WTC11 (cell line): ENCODE data around the gene RHBG. TPM values are rescaled to one million over a fixed set of nuclear protein-coding genes. Genes with fewer than 3 reads are reported as not detected.

Experiments
- ATAC-seq: fragments of 200-7000 bp; cut with Tn5 transposase; 2 replicates; pipeline ENCODE4 v1.10.0; 2021; ENCODE audit warnings: mild to moderate bottlenecking, moderate library complexity
- Bru-seq: library from RNA; stranded (reverse); fragments of 400-500 nt; gene quantifications from one replicate; lab custom pipeline; 2021; lab: Mats Ljungman, UMichigan
- CTCF ChIA-PET: fragments of 300-600 bp; sonication (Branson Sonifier 250); formaldehyde crosslinking; loops from one replicate; lab custom pipeline; 2021; ENCODE audit warnings: antibody characterized with exemption; lab: Charles Lee
- POLR2A ChIA-PET: fragments of 350-600 bp; sonication (Branson Sonifier 250); formaldehyde crosslinking; loops from one replicate; lab custom pipeline; 2021; ENCODE audit warnings: antibody characterized with exemption; lab: Charles Lee
- DNase-seq: peaks from one replicate; pipeline ENCODE4 v3.0.0; 2021; ENCODE audit warnings: low spot score
- H3K27ac Mint-ChIP-seq: 2 replicates; pipeline ENCODE4 v1.8.0; 2021; ENCODE audit warnings: mixed read lengths
- H3K27me3 Mint-ChIP-seq: 2 replicates; pipeline ENCODE4 v1.8.0; 2021; ENCODE audit warnings: low read depth, mild to moderate bottlenecking, moderate library complexity, mixed read lengths
- H3K36me3 Mint-ChIP-seq: 2 replicates; pipeline ENCODE4 v1.8.0; 2021; ENCODE audit warnings: mixed read lengths
- H3K4me1 Mint-ChIP-seq: 2 replicates; pipeline ENCODE4 v1.8.0; 2022; ENCODE audit warnings: mixed read lengths
- H3K4me3 Mint-ChIP-seq: 2 replicates; pipeline ENCODE4 v1.8.0; 2021; ENCODE audit warnings: mild to moderate bottlenecking, moderate library complexity, mixed read lengths
- H3K9me3 Mint-ChIP-seq: 2 replicates; pipeline ENCODE4 v1.8.0; 2021; ENCODE audit warnings: mixed read lengths
- FOXP1 ChIP-seq: sonication (generic); formaldehyde crosslinking; IDR thresholded peaks from 2 replicates; pipeline ENCODE4 v1.8.0; 2022; ENCODE audit warnings: missing genetic modification reagents, mild to moderate bottlenecking, moderate library complexity, borderline replicate concordance
- JUN ChIP-seq: sonication (generic); formaldehyde crosslinking; IDR thresholded peaks from 2 replicates; pipeline ENCODE4 v1.8.0; 2023; ENCODE audit warnings: mild to moderate bottlenecking, missing genetic modification reagents
- NR2C2 ChIP-seq: sonication (generic); formaldehyde crosslinking; IDR thresholded peaks from 2 replicates; pipeline ENCODE4 v1.8.0; 2022; ENCODE audit warnings: mild to moderate bottlenecking, missing genetic modification reagents
- RORB ChIP-seq: fragments of 250-450 bp; sonication (Bioruptor Pico); IDR thresholded peaks from 2 replicates; pipeline ENCODE4 v1.9.0; 2021; ENCODE audit warnings: mild to moderate bottlenecking
- SMAD3 ChIP-seq: sonication (generic); formaldehyde crosslinking; IDR thresholded peaks from 2 replicates; pipeline ENCODE4 v1.8.0; 2022; ENCODE audit warnings: missing genetic modification reagents, mild to moderate bottlenecking, borderline replicate concordance
- SP1 ChIP-seq: sonication (generic); formaldehyde crosslinking; conservative IDR thresholded peaks from 2 replicates; pipeline ENCODE4 v1.8.1; 2022; ENCODE audit warnings: missing genetic modification reagents
- TEAD1 ChIP-seq: sonication (generic); formaldehyde crosslinking; IDR thresholded peaks from 2 replicates; pipeline ENCODE4 v1.8.0; 2022; ENCODE audit warnings: mild to moderate bottlenecking, missing genetic modification reagents
- ZBTB21 ChIP-seq: sonication (generic); formaldehyde crosslinking; IDR thresholded peaks from 2 replicates; pipeline ENCODE4 v1.8.1; 2023; ENCODE audit warnings: mild to moderate bottlenecking, missing genetic modification reagents, borderline replicate concordance
- ZNF423 ChIP-seq: fragments of 250-450 bp; sonication (Bioruptor Pico); IDR thresholded peaks from 2 replicates; pipeline ENCODE4 v2.1.2; 2022; ENCODE audit warnings: mild to moderate bottlenecking, moderate library complexity
- long read RNA-seq, 3 experiments: library from RNA in 1 of 3; library from capped mRNA in 1 of 3; library from polyadenylated mRNA in 1 of 3; unstranded in 2 of 3; stranded (forward) in 1 of 3; transcript quantifications; one replicate each; pipeline ENCODE4 v2.0.0, GENCODE V29; 2021
- total RNA-seq: library from RNA; stranded (reverse); gene quantifications from 3 replicates; pipeline ENCODE4 v1.2.3, GENCODE V29; 2021
- TF ChIP-seq, protein P1 (sequence below): sonication (generic); formaldehyde crosslinking; IDR thresholded peaks from 2 replicates; pipeline ENCODE4 v1.8.1; 2023; ENCODE audit warnings: mild to moderate bottlenecking, moderate library complexity, missing genetic modification reagents
- TF ChIP-seq, protein P2 (sequence below): sonication (generic); formaldehyde crosslinking; IDR thresholded peaks from 2 replicates; pipeline ENCODE4 v1.8.1; 2022; ENCODE audit warnings: low read depth, missing genetic modification reagents, borderline replicate concordance
- TF ChIP-seq, protein P3 (sequence below): sonication (generic); formaldehyde crosslinking; IDR thresholded peaks from 2 replicates; pipeline ENCODE4 v1.8.1; 2023; ENCODE audit warnings: mild to moderate bottlenecking, missing genetic modification reagents, moderate library complexity
- TF ChIP-seq, protein P4 (sequence below): sonication (generic); formaldehyde crosslinking; IDR thresholded peaks from 2 replicates; pipeline ENCODE4 v1.8.1; 2022; ENCODE audit warnings: missing genetic modification reagents, borderline replicate concordance
- TF ChIP-seq, protein P5 (sequence below): fragments of 250-450 bp; sonication (Bioruptor Pico); IDR thresholded peaks from 2 replicates; pipeline ENCODE4 v1.9.0; 2021; ENCODE audit warnings: moderate library complexity, mild to moderate bottlenecking, inconsistent platforms, borderline replicate concordance
- TF ChIP-seq, protein P6 (sequence below): sonication (generic); formaldehyde crosslinking; IDR thresholded peaks from 2 replicates; pipeline ENCODE4 v1.8.1; 2022; ENCODE audit warnings: low read depth, mild to moderate bottlenecking, moderate library complexity, missing genetic modification reagents, borderline replicate concordance
- TF ChIP-seq, protein P7 (sequence below): fragments of 250-450 bp; sonication (Bioruptor Pico); IDR thresholded peaks from 2 replicates; pipeline ENCODE4 v1.8.0; 2021; ENCODE audit warnings: mild to moderate bottlenecking
- TF ChIP-seq, protein P8 (sequence below): sonication (generic); formaldehyde crosslinking; conservative IDR thresholded peaks from 2 replicates; pipeline ENCODE4 v1.8.1; 2022; ENCODE audit warnings: mild to moderate bottlenecking, missing genetic modification reagents

RHBG gene, protein sequence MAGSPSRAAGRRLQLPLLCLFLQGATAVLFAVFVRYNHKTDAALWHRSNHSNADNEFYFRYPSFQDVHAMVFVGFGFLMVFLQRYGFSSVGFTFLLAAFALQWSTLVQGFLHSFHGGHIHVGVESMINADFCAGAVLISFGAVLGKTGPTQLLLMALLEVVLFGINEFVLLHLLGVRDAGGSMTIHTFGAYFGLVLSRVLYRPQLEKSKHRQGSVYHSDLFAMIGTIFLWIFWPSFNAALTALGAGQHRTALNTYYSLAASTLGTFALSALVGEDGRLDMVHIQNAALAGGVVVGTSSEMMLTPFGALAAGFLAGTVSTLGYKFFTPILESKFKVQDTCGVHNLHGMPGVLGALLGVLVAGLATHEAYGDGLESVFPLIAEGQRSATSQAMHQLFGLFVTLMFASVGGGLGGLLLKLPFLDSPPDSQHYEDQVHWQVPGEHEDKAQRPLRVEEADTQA
- 1.7 to 2.3 TPM (median 1.9 TPM) in 3 replicates for total RNA-seq
- Bru-seq, nascent RNA: percentile 39 among the genes with signal in this experiment
- long read RNA-seq, experiment 1, partial matches to known transcripts: 0 of 1 reads
- long read RNA-seq, experiment 1, other reads (novel, unspliced or antisense): 0 of 1 reads
- long read RNA-seq, experiment 2, partial matches to known transcripts: 1 of 1 reads
- long read RNA-seq, experiment 2, other reads (novel, unspliced or antisense): 0 of 1 reads
- long read RNA-seq, experiment 3, partial matches to known transcripts: 0 of 1 reads
- long read RNA-seq, experiment 3, other reads (novel, unspliced or antisense): 1 of 1 reads

DNA sequence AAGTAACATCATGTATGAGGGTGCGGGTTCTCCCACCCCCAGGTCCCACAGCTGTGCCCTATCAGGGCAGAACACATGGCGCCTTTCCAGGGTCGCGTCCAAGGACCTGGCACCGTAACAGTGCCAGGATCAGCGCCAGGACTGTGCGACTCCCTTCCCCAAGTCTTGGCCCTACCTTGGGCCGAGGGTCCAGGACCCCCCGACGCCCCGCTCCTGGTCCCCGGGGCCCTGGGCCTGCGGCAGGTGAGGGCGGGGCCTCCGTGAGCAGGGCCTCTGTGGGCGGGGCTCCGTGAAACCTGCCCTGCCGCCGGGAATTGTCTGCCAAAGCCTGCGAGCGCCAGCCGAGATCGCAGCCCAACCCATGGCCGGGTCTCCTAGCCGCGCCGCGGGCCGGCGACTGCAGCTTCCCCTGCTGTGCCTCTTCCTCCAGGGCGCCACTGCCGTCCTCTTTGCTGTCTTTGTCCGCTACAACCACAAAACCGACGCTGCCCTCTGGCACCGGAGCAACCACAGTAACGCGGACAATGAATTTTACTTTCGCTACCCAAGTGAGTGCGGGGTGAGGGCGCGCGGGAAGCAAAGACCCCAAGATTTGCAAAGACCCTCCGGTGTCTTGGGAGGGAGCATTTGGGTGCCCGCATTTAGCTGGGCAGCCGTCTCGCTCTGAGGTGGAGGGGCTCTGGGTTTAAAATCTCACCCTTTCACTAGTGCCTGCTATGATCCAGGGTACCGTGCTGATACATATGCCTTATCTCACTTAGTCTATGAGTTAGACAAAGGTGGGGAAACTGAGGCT lies at the start of gene RHBG:
RHBG (plus strand) TSS at position 323 of the 796 bp plus-strand sequence; CDS start at position 362, 39 bp downstream.
- Mint-ChIP-seq H3K4me1 (peaks cover 21% of the 10 kb centered on the region), H3K9me3 (no peaks in the 10 kb centered on the region), H3K4me3 (peak within 1 kb of the TSS; percentile 84), H3K36me3 (no peaks in the 10 kb centered on the region), H3K27me3 (peaks cover 35% of the 10 kb centered on the region), H3K27ac (no peak within 1 kb of the TSS)
- ChIA-PET POLR2A (interaction anchor here (1.0 kb wide), 1 partner anchor 156 kb away, joined by 3 read pairs; the partner anchor contains the start of gene PMF1), CTCF (interaction anchor here (0.7 to 9.7 kb wide), 11 partner anchors 10 to 136 kb away, joined by 3 to 79 read pairs (median 4); no protein-coding TSS in a partner anchor)
- ATAC-seq: peak; percentile 90
- TF ChIP-seq, protein P1, sequence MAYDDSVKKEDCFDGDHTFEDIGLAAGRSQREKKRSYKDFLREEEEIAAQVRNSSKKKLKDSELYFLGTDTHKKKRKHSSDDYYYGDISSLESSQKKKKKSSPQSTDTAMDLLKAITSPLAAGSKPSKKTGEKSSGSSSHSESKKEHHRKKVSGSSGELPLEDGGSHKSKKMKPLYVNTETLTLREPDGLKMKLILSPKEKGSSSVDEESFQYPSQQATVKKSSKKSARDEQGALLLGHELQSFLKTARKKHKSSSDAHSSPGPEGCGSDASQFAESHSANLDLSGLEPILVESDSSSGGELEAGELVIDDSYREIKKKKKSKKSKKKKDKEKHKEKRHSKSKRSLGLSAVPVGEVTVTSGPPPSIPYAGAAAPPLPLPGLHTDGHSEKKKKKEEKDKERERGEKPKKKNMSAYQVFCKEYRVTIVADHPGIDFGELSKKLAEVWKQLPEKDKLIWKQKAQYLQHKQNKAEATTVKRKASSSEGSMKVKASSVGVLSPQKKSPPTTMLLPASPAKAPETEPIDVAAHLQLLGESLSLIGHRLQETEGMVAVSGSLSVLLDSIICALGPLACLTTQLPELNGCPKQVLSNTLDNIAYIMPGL (CRISPR knock-in tag): peak; percentile 56; the same call in 1 of the 2 replicates
- TF ChIP-seq, protein P2, sequence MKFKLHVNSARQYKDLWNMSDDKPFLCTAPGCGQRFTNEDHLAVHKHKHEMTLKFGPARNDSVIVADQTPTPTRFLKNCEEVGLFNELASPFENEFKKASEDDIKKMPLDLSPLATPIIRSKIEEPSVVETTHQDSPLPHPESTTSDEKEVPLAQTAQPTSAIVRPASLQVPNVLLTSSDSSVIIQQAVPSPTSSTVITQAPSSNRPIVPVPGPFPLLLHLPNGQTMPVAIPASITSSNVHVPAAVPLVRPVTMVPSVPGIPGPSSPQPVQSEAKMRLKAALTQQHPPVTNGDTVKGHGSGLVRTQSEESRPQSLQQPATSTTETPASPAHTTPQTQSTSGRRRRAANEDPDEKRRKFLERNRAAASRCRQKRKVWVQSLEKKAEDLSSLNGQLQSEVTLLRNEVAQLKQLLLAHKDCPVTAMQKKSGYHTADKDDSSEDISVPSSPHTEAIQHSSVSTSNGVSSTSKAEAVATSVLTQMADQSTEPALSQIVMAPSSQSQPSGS (CRISPR knock-in tag): no peak
- TF ChIP-seq, protein P3, sequence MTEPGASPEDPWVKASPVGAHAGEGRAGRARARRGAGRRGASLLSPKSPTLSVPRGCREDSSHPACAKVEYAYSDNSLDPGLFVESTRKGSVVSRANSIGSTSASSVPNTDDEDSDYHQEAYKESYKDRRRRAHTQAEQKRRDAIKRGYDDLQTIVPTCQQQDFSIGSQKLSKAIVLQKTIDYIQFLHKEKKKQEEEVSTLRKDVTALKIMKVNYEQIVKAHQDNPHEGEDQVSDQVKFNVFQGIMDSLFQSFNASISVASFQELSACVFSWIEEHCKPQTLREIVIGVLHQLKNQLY: no peak
- peak; percentile 21; the same call in 1 of the 2 replicates for TF ChIP-seq ZNF423 (CRISPR knock-in tag)
- peak; percentile 82 for TF ChIP-seq SP1 (CRISPR knock-in tag)
- peak; percentile 24; the same call in 1 of the 2 replicates for TF ChIP-seq FOXP1 (CRISPR knock-in tag)
- peak; percentile 86 for DNase-seq

DNA sequence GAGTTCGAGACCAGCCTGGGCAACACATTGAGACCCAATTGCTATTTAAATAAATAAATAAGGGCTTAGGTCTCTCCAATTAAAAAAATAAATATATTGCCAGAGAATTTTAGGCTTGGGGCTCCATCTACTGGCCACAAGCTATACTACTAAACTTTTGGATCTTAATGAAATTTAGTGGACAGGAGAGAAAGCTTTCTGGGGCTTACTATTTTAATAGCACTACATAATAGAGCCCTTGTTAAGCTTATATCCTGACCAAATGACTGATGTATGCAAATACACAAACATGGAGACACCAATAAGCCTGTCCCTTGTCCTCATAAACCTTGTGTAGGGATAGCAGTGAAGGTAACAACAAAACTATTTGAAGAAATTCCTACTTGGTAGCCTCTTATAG lies 49.3 kb upstream of the RHBG start:
- DNase-seq: no peak
- TF ChIP-seq SP1 (CRISPR knock-in tag): no peak
- H3K36me3 Mint-ChIP-seq: peaks cover 85% of the 10 kb centered on the region

DNA sequence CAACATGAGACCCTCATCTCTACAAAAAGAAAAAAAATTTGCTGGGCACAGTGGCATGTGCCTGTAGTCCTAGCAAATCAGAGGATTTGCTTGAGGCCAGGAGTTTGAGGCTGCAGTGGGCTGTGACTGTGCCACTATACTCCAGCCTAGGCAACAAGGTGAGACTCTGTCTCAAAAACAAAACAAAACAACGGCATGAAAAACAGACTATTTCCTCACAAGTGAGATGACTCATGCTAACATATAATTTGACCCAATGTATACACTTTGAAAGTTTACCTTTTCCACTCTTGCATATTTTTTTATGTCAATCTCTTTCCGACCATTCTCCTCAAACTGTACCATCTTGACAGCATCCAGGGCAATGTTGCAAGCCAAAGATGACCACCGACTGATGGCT lies 48.5 kb upstream of the RHBG start:
- Mint-ChIP-seq H3K9me3 (no peaks in the 10 kb centered on the region), H3K36me3 (peaks cover 83% of the 10 kb centered on the region), H3K27ac (no peak overlapping the region), H3K27me3 (no peaks in the 10 kb centered on the region), H3K4me1 (no peaks in the 10 kb centered on the region), H3K4me3 (no peak overlapping the region)
- ChIA-PET POLR2A (no interaction called here), CTCF (interaction anchor here (1.6 kb wide), 1 partner anchor 37 kb away, joined by 6 read pairs; the partner anchor contains the start of gene TMEM79)
- ATAC-seq (no peak), DNase-seq (no peak)
- TF ChIP-seq, protein P4, sequence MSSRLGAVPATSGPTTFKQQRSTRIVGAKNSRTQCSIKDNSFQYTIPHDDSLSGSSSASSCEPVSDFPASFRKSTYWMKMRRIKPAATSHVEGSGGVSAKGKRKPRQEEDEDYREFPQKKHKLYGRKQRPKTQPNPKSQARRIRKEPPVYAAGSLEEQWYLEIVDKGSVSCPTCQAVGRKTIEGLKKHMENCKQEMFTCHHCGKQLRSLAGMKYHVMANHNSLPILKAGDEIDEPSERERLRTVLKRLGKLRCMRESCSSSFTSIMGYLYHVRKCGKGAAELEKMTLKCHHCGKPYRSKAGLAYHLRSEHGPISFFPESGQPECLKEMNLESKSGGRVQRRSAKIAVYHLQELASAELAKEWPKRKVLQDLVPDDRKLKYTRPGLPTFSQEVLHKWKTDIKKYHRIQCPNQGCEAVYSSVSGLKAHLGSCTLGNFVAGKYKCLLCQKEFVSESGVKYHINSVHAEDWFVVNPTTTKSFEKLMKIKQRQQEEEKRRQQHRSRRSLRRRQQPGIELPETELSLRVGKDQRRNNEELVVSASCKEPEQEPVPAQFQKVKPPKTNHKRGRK (CRISPR knock-in tag): no peak
- TF ChIP-seq ZBTB21 (CRISPR knock-in tag): no peak
- TF ChIP-seq TEAD1 (CRISPR knock-in tag): no peak
- TF ChIP-seq, protein P5, sequence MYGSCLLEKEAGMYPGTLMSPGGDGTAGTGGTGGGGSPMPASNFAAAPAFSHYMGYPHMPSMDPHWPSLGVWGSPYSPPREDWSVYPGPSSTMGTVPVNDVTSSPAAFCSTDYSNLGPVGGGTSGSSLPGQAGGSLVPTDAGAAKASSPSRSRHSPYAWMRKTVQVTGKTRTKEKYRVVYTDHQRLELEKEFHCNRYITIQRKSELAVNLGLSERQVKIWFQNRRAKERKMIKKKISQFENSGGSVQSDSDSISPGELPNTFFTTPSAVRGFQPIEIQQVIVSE (CRISPR knock-in tag): no peak
- TF ChIP-seq JUN (CRISPR knock-in tag): no peak
- TF ChIP-seq, protein P6, sequence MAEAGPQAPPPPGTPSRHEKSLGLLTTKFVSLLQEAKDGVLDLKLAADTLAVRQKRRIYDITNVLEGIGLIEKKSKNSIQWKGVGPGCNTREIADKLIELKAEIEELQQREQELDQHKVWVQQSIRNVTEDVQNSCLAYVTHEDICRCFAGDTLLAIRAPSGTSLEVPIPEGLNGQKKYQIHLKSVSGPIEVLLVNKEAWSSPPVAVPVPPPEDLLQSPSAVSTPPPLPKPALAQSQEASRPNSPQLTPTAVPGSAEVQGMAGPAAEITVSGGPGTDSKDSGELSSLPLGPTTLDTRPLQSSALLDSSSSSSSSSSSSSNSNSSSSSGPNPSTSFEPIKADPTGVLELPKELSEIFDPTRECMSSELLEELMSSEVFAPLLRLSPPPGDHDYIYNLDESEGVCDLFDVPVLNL (CRISPR knock-in tag): no peak
- TF ChIP-seq, protein P7, sequence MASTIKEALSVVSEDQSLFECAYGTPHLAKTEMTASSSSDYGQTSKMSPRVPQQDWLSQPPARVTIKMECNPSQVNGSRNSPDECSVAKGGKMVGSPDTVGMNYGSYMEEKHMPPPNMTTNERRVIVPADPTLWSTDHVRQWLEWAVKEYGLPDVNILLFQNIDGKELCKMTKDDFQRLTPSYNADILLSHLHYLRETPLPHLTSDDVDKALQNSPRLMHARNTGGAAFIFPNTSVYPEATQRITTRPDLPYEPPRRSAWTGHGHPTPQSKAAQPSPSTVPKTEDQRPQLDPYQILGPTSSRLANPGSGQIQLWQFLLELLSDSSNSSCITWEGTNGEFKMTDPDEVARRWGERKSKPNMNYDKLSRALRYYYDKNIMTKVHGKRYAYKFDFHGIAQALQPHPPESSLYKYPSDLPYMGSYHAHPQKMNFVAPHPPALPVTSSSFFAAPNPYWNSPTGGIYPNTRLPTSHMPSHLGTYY (CRISPR knock-in tag): no peak
- TF ChIP-seq, protein P8, sequence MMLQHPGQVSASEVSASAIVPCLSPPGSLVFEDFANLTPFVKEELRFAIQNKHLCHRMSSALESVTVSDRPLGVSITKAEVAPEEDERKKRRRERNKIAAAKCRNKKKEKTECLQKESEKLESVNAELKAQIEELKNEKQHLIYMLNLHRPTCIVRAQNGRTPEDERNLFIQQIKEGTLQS (CRISPR knock-in tag): no peak
- no peak for TF ChIP-seq RORB (CRISPR knock-in tag)
- no peak for TF ChIP-seq SMAD3 (CRISPR knock-in tag)
- TF ChIP-seq NR2C2 (CRISPR knock-in tag): no peak

More for the DNA sequence above, 49.3 kb upstream of the RHBG start:
- ChIA-PET POLR2A (no interaction called here), CTCF (interaction anchor here (0.7 to 1.8 kb wide), 18 partner anchors 10 to 183 kb away, joined by 3 to 14 read pairs (median 4); partner anchors contain the start of genes CCT3, SMG5, TMEM79 and TSACC)
- Mint-ChIP-seq H3K27me3 (no peaks in the 10 kb centered on the region), H3K9me3 (no peaks in the 10 kb centered on the region), H3K4me1 (no peaks in the 10 kb centered on the region), H3K27ac (no peak overlapping the region), H3K4me3 (no peak overlapping the region)
- no peak for ATAC-seq
